ENCODE data around the gene MKRN1.

DNA sequence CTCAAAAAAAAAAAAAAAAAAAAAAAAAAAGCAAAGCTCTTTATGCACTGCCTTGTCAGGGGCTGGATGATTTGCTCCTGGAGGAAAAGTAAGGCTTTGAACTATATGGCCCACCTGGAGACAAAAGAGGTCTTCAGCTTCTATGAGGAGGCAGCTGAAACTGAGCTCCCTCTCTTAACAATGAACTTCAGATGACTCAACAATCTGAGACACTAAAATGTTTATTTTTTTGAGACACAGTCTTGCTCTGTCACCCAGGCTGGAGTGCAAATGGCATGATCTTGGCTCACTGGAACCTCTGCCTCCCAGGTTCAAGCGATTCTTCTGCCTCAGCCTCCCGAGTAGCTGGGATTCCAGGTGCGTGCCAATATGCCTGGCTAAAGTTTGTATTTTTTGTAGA, 38.7 kb downstream of the MKRN1 start:
- no peak for TF ChIP-seq CTCF (conservative IDR thresholded peaks at IDR 0.05)
- no peak for TF ChIP-seq EZH2 (IDR thresholded peaks at IDR 0.05; ENCODE audit: low read depth)
